ENCODE measurements around the gene MBNL1. TPM values are rescaled to one million over a fixed set of nuclear protein-coding genes. Genes with fewer than 3 reads are reported as not detected.

Gene MBNL1
- total RNA-seq, 1 experiment from 2014 or later, result 200 TPM

GRCh38 chr3:152374262-152374990, 105.7 kb downstream of the MBNL1 start (continued):
- TF ChIP-seq YY1 (IDR thresholded peaks at IDR 0.05; ENCODE audit: extremely low read depth, insufficient replicate concordance, low read depth, low read length), result no peak
- no peak for TF ChIP-seq POLR2A (IDR thresholded peaks at IDR 0.05; ENCODE audit: borderline replicate concordance, extremely low read depth, insufficient read depth, insufficient read length)
- TF ChIP-seq FOSL1 (IDR thresholded peaks at IDR 0.05; ENCODE audit: low read depth), result no peak
- TF ChIP-seq EGR1 (IDR thresholded peaks at IDR 0.05; ENCODE audit: low read depth), result no peak
- TF ChIP-seq, protein P1, sequence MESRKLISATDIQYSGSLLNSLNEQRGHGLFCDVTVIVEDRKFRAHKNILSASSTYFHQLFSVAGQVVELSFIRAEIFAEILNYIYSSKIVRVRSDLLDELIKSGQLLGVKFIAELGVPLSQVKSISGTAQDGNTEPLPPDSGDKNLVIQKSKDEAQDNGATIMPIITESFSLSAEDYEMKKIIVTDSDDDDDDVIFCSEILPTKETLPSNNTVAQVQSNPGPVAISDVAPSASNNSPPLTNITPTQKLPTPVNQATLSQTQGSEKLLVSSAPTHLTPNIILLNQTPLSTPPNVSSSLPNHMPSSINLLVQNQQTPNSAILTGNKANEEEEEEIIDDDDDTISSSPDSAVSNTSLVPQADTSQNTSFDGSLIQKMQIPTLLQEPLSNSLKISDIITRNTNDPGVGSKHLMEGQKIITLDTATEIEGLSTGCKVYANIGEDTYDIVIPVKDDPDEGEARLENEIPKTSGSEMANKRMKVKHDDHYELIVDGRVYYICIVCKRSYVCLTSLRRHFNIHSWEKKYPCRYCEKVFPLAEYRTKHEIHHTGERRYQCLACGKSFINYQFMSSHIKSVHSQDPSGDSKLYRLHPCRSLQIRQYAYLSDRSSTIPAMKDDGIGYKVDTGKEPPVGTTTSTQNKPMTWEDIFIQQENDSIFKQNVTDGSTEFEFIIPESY (IDR thresholded peaks at IDR 0.05; ENCODE audit: extremely low read depth, insufficient replicate concordance, low read length), result no peak

- H4K20me1 ChIP-seq (ENCODE audit: insufficient read depth), result peaks cover 5% of the 10 kb centered on the region; the same call in 1 of the 2 replicates
These were observed 106.8 kb downstream of the MBNL1 start for GRCh38 chr3:152375546-152375945.

More at GRCh38 chr3:152375546-152375945, 106.8 kb downstream of the MBNL1 start:
- ChIA-PET POLR2A (no interaction called here), CTCF (no interaction called here), RAD21 (ENCODE audit: low non-redundant PET in 1 of 2, low total read pairs in 2 of 2, uncharacterized antibody in 2 of 2, unreplicated experiment in 2 of 2) (no interaction called here)
- intact Hi-C loops (cut with micrococcal nuclease), result no loop called here
- Histone ChIP-seq H3K9me2 (ENCODE audit: insufficient read depth) (no peaks in the 10 kb centered on the region), H3K79me2 (ENCODE audit: insufficient read depth, low read length) (peaks cover 99% of the 10 kb centered on the region), H3K4me2 (ENCODE audit: low read length) (no peak overlapping the region), H3K27me3 (ENCODE audit: insufficient read depth, low read length) (no peaks in the 10 kb centered on the region), H3K4me1 (ENCODE audit: control insufficient read depth in 1 of 2, insufficient read depth in 2 of 2, low read length in 2 of 2) (peaks cover 5 to 6% of the 10 kb centered on the region in 2 experiments; a peak in 2 of 4 replicates), H3K4me3 (replicated peaks in 1 of 2; ENCODE audit: low read depth in 1 of 2, low read length in 2 of 2) (no peak overlapping the region), H3K27ac (ENCODE audit: low read depth, low read length) (no peak overlapping the region), H3K9ac (ENCODE audit: low read length) (no peak overlapping the region), H3K36me3 (ENCODE audit: control insufficient read depth in 1 of 2, insufficient read depth in 2 of 2, low read length in 2 of 2) (no peaks in the 10 kb centered on the region), H2AFZ (ENCODE audit: low read depth, low read length, poor library complexity, severe bottlenecking) (no peak overlapping the region), H3K9me3 (ENCODE audit: control insufficient read depth in 1 of 2, insufficient read depth in 1 of 2, low read depth in 1 of 2, low read length in 2 of 2) (no peaks in the 10 kb centered on the region)
- DNase-seq (ENCODE audit: low read depth, low spot score), result no peak
- ATAC-seq, result no peak
- TF ChIP-seq, protein P2, sequence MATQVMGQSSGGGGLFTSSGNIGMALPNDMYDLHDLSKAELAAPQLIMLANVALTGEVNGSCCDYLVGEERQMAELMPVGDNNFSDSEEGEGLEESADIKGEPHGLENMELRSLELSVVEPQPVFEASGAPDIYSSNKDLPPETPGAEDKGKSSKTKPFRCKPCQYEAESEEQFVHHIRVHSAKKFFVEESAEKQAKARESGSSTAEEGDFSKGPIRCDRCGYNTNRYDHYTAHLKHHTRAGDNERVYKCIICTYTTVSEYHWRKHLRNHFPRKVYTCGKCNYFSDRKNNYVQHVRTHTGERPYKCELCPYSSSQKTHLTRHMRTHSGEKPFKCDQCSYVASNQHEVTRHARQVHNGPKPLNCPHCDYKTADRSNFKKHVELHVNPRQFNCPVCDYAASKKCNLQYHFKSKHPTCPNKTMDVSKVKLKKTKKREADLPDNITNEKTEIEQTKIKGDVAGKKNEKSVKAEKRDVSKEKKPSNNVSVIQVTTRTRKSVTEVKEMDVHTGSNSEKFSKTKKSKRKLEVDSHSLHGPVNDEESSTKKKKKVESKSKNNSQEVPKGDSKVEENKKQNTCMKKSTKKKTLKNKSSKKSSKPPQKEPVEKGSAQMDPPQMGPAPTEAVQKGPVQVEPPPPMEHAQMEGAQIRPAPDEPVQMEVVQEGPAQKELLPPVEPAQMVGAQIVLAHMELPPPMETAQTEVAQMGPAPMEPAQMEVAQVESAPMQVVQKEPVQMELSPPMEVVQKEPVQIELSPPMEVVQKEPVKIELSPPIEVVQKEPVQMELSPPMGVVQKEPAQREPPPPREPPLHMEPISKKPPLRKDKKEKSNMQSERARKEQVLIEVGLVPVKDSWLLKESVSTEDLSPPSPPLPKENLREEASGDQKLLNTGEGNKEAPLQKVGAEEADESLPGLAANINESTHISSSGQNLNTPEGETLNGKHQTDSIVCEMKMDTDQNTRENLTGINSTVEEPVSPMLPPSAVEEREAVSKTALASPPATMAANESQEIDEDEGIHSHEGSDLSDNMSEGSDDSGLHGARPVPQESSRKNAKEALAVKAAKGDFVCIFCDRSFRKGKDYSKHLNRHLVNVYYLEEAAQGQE (IDR thresholded peaks at IDR 0.05; ENCODE audit: low read depth), result no peak
- TF ChIP-seq ZNF274 (IDR thresholded peaks at IDR 0.05; ENCODE audit: low read depth, low read length) (no peak), CBX3 (IDR thresholded peaks at IDR 0.05; ENCODE audit: low read depth) (no peak), SRF (IDR thresholded peaks at IDR 0.05; ENCODE audit: low read depth) (no peak), EZH2 (IDR thresholded peaks at IDR 0.05) (no peak), POLR2A (IDR thresholded peaks at IDR 0.05; ENCODE audit: borderline replicate concordance, extremely low read depth, insufficient read depth, insufficient read length) (no peak), ELF1 (IDR thresholded peaks at IDR 0.05; ENCODE audit: borderline replicate concordance, low read depth) (no peak), JUND (IDR thresholded peaks at IDR 0.05) (no peak), YY1 (IDR thresholded peaks at IDR 0.05; ENCODE audit: extremely low read depth, insufficient replicate concordance, low read depth, low read length) (no peak), EGR1 (IDR thresholded peaks at IDR 0.05; ENCODE audit: low read depth) (no peak), FOSL1 (IDR thresholded peaks at IDR 0.05; ENCODE audit: low read depth) (no peak), SIN3A (IDR thresholded peaks at IDR 0.05; ENCODE audit: low read depth) (no peak), CEBPB (IDR thresholded peaks at IDR 0.05; ENCODE audit: low read depth) (no peak), ZFX (IDR thresholded peaks at IDR 0.05) (no peak), EZH2phosphoT487 (IDR thresholded peaks at IDR 0.05; ENCODE audit: borderline replicate concordance) (no peak), RAD21 (IDR thresholded peaks at IDR 0.05; ENCODE audit: low read depth) (no peak), ATF3 (IDR thresholded peaks at IDR 0.05) (no peak), SP1 (IDR thresholded peaks at IDR 0.05; ENCODE audit: low read depth) (no peak)
- no TSS peak for BruUV-seq (replicated peaks)
